Heart left ventricle (tissue), 13 donors: ENCODE results near the gene SYTL2.
"Not testable (repeated sequence)": the region's sequence is repeated elsewhere in the genome, so short reads cannot be mapped to it uniquely, and the experiment has no call there.

Experiments
- POLR2A ChIP-seq, 2 donors: fragments of 450-650 bp; IDR thresholded peaks; one replicate each; pipeline ENCODE4 v1.6.1; 2017; ENCODE audit warnings: antibody characterized with exemption in 2 of 2, mild to moderate bottlenecking in 2 of 2, moderate library complexity in 2 of 2
- TF ChIP-seq, protein P1 (sequence below), 12 donors: fragments of 200-600 bp; sonication (generic) in 4 of 12; IDR thresholded peaks; one replicate each; pipeline versions ENCODE4 v1.5.0 to v1.8.0; 2018 to 2022; ENCODE audit warnings: antibody characterized with exemption in 12 of 12, mild to moderate bottlenecking in 5 of 12
- donor health status: ischemic (EF 13 %, LVEDD 7.1; RV severe dilation, severe dysfunction).
- donor health status: DM: no; HTN: yes; CAD: no.
- donor health status: DM: no; HTN: no; CAD: no.
- donor health status: ischemic (EF 25% LVEDD 6.9; RV normal size, moderate dysfunction).
- donor health status: ischemic (EF 25% LVEDD 5.7; RV mildly dilated, moderate dysfunction).
- donor health status: ischemic (EF 35%, LVEDD 5.7; RV mildly dilated, moderate dysfunction).
- donor health status: nonischemic (EF 11% LVEDD 7.7; RV severe dilation, severe dysfunction).
- donor health status: DM: yes; HTN: yes; CAD: no.
- donor health status: PGD.
- donor health status: ischemic (EF 29% LVEDD 5.4; RV normal size, mild dysfunction).
- donor health status: nonischemic (EF 23%, LVEDD 6.1; RV moderate dilation, normal function).

DNA sequence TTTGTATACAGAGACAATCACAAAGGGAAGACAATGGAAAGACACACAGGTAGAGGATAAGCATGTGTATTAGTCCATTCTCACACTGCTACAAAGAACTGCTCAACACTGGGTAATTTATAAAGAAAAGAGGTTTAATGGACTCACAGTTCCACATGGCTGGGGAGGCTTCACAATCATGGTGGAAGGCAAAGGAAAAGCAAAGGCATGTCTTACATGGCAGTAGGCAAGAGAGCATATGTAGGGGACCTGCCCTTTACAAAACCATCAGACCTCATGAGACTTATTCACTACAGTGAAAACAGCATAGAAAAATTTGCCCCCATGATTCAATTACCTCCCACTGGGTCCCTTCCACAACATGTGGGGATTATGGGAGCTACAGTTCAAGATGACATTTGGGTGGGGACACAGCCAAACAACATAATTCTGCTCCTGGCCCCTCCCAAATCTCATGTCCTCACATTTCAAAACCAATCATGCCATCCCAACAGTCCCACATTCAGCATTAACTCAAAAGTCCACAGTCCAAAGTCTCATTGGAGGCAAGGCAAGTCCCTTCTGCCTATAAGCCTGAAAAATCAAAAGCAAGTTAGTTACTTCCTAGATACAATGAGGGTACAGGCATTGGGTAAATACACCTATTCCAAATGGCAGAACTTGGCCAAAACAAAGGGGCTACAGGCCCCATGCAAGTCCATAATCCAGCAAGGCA, 139.8 kb downstream of the SYTL2 start:
- TF ChIP-seq POLR2A (IDR thresholded peaks at IDR 0.05) = not testable (repeated sequence)
- TF ChIP-seq, protein P1, sequence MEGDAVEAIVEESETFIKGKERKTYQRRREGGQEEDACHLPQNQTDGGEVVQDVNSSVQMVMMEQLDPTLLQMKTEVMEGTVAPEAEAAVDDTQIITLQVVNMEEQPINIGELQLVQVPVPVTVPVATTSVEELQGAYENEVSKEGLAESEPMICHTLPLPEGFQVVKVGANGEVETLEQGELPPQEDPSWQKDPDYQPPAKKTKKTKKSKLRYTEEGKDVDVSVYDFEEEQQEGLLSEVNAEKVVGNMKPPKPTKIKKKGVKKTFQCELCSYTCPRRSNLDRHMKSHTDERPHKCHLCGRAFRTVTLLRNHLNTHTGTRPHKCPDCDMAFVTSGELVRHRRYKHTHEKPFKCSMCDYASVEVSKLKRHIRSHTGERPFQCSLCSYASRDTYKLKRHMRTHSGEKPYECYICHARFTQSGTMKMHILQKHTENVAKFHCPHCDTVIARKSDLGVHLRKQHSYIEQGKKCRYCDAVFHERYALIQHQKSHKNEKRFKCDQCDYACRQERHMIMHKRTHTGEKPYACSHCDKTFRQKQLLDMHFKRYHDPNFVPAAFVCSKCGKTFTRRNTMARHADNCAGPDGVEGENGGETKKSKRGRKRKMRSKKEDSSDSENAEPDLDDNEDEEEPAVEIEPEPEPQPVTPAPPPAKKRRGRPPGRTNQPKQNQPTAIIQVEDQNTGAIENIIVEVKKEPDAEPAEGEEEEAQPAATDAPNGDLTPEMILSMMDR (IDR thresholded peaks at IDR 0.05) = not testable (repeated sequence)
